CD4-positive, alpha-beta T cell (primary cell): ENCODE measurements around the gene LRCH3. TPM values are rescaled to one million over a fixed set of nuclear protein-coding genes. Genes with fewer than 3 reads are reported as not detected.
A peak's percentile ranks its signal among the peaks of the same experiment; 100 is the strongest.

Source experiments
- ATAC-seq: fragments of 200-7000 bp; cut with Tn5 transposase; one replicate; pipeline ENCODE4 v1.10.0; 2022; ENCODE audit warnings: mild to moderate bottlenecking; ENCODE audit not compliant: poor library complexity
- CTCF ChIA-PET: fragments of 350-600 bp; sonication (Branson Sonifier 250); formaldehyde crosslinking; loops from one replicate; lab custom pipeline; 2021; ENCODE audit warnings: antibody characterized with exemption, inconsistent platforms; lab: Charles Lee
- POLR2A ChIA-PET: fragments of 350-600 bp; sonication (Branson Sonifier 250); formaldehyde crosslinking; loops from one replicate; lab custom pipeline; 2021; ENCODE audit warnings: antibody characterized with exemption, inconsistent platforms; lab: Charles Lee
- DNase-seq, 14 experiments: peaks; one replicate each; pipeline ENCODE4 v3.0.0-alpha.2; 2013 to 2020; ENCODE audit warnings: mixed read lengths in 2 of 14
- H3K27ac ChIP-seq, 2 donors: one replicate each; pipeline versions ENCODE4 v1.5.1 to v1.7.0; 2013; ENCODE audit warnings: low read length in 2 of 2, low read depth in 1 of 2, mild to moderate bottlenecking in 1 of 2
- H3K27me3 ChIP-seq, 2 experiments: 1 replicate in 1 of 2; 2 replicates in 1 of 2; pipeline versions ENCODE4 v1.6.1 to v1.7.0; 2013; ENCODE audit warnings: low read length in 2 of 2, control low read depth in 1 of 2, mild to moderate bottlenecking in 1 of 2, moderate library complexity in 1 of 2; ENCODE audit not compliant: insufficient read depth in 2 of 2, control insufficient read depth in 1 of 2
- H3K36me3 ChIP-seq: one replicate; pipeline ENCODE4 v1.6.1; 2013; ENCODE audit warnings: low read length, control low read depth; ENCODE audit not compliant: insufficient read depth
- H3K4me1 ChIP-seq: one replicate; pipeline ENCODE4 v1.6.1; 2013; ENCODE audit warnings: low read length, control low read depth; ENCODE audit not compliant: insufficient read depth
- H3K4me3 ChIP-seq: one replicate; pipeline ENCODE4 v1.5.1; 2013; ENCODE audit warnings: mild to moderate bottlenecking, low read length, moderate library complexity
- H3K9me3 ChIP-seq, 2 experiments: 1 replicate in 1 of 2; 2 replicates in 1 of 2; pipeline versions ENCODE4 v1.6.1 to v1.7.0; 2013; ENCODE audit warnings: low read length in 2 of 2, mild to moderate bottlenecking in 2 of 2, control low read depth in 1 of 2, moderate library complexity in 1 of 2; ENCODE audit not compliant: control insufficient read depth in 1 of 2, insufficient read depth in 1 of 2
- H3K27ac Mint-ChIP-seq: one replicate; pipeline ENCODE4 v1.8.0; 2020; ENCODE audit warnings: mixed read lengths
- H3K27me3 Mint-ChIP-seq: one replicate; pipeline ENCODE4 v1.8.0; 2021; ENCODE audit warnings: mixed read lengths
- H3K36me3 Mint-ChIP-seq: one replicate; pipeline ENCODE4 v1.8.0; 2021; ENCODE audit warnings: low read depth, mixed read lengths
- H3K4me1 Mint-ChIP-seq: one replicate; pipeline ENCODE4 v1.8.0; 2021; ENCODE audit warnings: low read depth, mixed read lengths
- H3K4me3 Mint-ChIP-seq: one replicate; pipeline ENCODE4 v1.8.0; 2020; ENCODE audit warnings: mild to moderate bottlenecking, mixed read lengths
- H3K9me3 Mint-ChIP-seq: one replicate; pipeline ENCODE4 v1.8.0; 2020; ENCODE audit warnings: mixed read lengths
- CTCF ChIP-seq: fragments of 200-600 bp; IDR thresholded peaks from one replicate; pipeline ENCODE4 v1.8.0; 2022; ENCODE audit warnings: antibody characterized with exemption, mild to moderate bottlenecking
- intact Hi-C, 2 experiments: fragments of 100-400 bp; cut with DNase I in 1 of 2; cut with micrococcal nuclease in 1 of 2; formaldehyde crosslinking; loops; one replicate each; pipeline versions ENCODE4 v1.15.1 to v1.9.0; 2023 to 2025; cut with DNase I, micrococcal nuclease
- total RNA-seq, 174 experiments: library from RNA in 2 of 174; stranded (reverse) in 2 of 174; gene quantifications; one replicate each; pipeline ENCODE4 v1.2.3 and lab custom pipeline; 2021 to 2026

The LRCH3 gene
- total RNA-seq, 2 experiments from 2014 or later, result 31.5 to 37.6 TPM

GRCh38 chr3:197746801-197747237 lies 44.2 kb upstream of the LRCH3 start:
- peak in 1 of 14 experiments; percentile 20 for DNase-seq
- Mint-ChIP-seq H3K27ac (no peak overlapping the region), H3K9me3 (no peaks in the 10 kb centered on the region), H3K36me3 (peaks cover 14% of the 10 kb centered on the region), H3K27me3 (no peaks in the 10 kb centered on the region), H3K4me1 (peaks cover 26% of the 10 kb centered on the region), H3K4me3 (no peak overlapping the region)
- Histone ChIP-seq H3K27me3 (no peaks in the 10 kb centered on the region), H3K4me1 (peaks cover 12% of the 10 kb centered on the region), H3K9me3 (no peaks in the 10 kb centered on the region), H3K27ac (no peak overlapping the region), H3K4me3 (no peak overlapping the region), H3K36me3 (no peaks in the 10 kb centered on the region)
- POLR2A ChIA-PET, result no interaction called here
- TF ChIP-seq CTCF, result no peak
- CTCF ChIA-PET, result no interaction called here
- no peak for ATAC-seq
- intact Hi-C loops, result no loop called here

GRCh38 chr3:197748597-197749314 lies 42.3 kb upstream of the LRCH3 start:
- CTCF ChIA-PET, result interaction anchor here (0.7 to 1.6 kb wide), 7 partner anchors 13 to 157 kb away, joined by 3 to 9 read pairs (median 3); no protein-coding TSS in a partner anchor
- H3K27ac Mint-ChIP-seq, result peak overlapping the region; percentile 96
- H3K9me3 ChIP-seq, result no peaks in the 10 kb centered on the region
- POLR2A ChIA-PET, result interaction anchor here (0.6 to 1.7 kb wide), 9 partner anchors 11 to 193 kb away, joined by 3 to 36 read pairs (median 4); partner anchors contain the start of genes BDH1, LRCH3 and RUBCN
- H3K9me3 Mint-ChIP-seq, result no peaks in the 10 kb centered on the region
- peaks cover 14% of the 10 kb centered on the region for H3K36me3 Mint-ChIP-seq
- H3K4me1 ChIP-seq, result peaks cover 17% of the 10 kb centered on the region
- peaks cover 42% of the 10 kb centered on the region for H3K4me1 Mint-ChIP-seq
- no peaks in the 10 kb centered on the region for H3K27me3 ChIP-seq
- TF ChIP-seq CTCF, result no peak
- intact Hi-C loops, result loop anchor here (1.0 kb wide), 2 partner anchors 11 to 36 kb away; no protein-coding TSS in a partner anchor
- DNase-seq (peak in 1 of 14 experiments; percentile 15), ATAC-seq (no peak)
- peak overlapping the region; percentile 97 for H3K4me3 Mint-ChIP-seq
- peak overlapping the region; percentile 73 to 82 for H3K27ac ChIP-seq
- no peaks in the 10 kb centered on the region for H3K36me3 ChIP-seq
- H3K4me3 ChIP-seq, result peak overlapping the region; percentile 85
- H3K27me3 Mint-ChIP-seq, result no peaks in the 10 kb centered on the region

- Mint-ChIP-seq H3K27me3 (no peaks in the 10 kb centered on the region), H3K4me1 (peaks cover 47% of the 10 kb centered on the region), H3K27ac (peak overlapping the region; percentile 96), H3K4me3 (peak overlapping the region; percentile 97), H3K36me3 (peaks cover 14% of the 10 kb centered on the region), H3K9me3 (no peaks in the 10 kb centered on the region)
- Histone ChIP-seq H3K9me3 (no peaks in the 10 kb centered on the region), H3K27ac (peak overlapping the region; percentile 73 to 82), H3K4me3 (peak overlapping the region; percentile 85), H3K36me3 (no peaks in the 10 kb centered on the region), H3K27me3 (no peaks in the 10 kb centered on the region), H3K4me1 (peaks cover 17% of the 10 kb centered on the region)
- CTCF ChIA-PET, result interaction anchor here (0.7 to 1.6 kb wide), 7 partner anchors 14 to 156 kb away, joined by 3 to 9 read pairs (median 3); no protein-coding TSS in a partner anchor
- POLR2A ChIA-PET, result interaction anchor here (0.6 to 1.7 kb wide), 9 partner anchors 12 to 193 kb away, joined by 3 to 36 read pairs (median 4); partner anchors contain the start of genes BDH1, LRCH3 and RUBCN
- intact Hi-C loops, result loop anchor here (1.0 kb wide), 2 partner anchors 12 to 37 kb away; no protein-coding TSS in a partner anchor
- ATAC-seq (peak; percentile 79), DNase-seq (peak in 12 of 14 experiments; percentile 44 to 89 (median 69))
- TF ChIP-seq CTCF, result no peak
Observed at GRCh38 chr3:197749315-197749600, 41.8 kb upstream of the LRCH3 start.
